ENCODE results near the gene ATP1B2. TPM values are rescaled to one million over a fixed set of nuclear protein-coding genes. Genes with fewer than 3 reads are reported as not detected.

The ATP1B2 gene
- total and polyA plus RNA-seq, 9 of the 15 experiments (the other 6 are each of a cell fraction or from before 2014, with no cell fraction given): 0.23 to 6.0 (median 0.99) TPM

DNA sequence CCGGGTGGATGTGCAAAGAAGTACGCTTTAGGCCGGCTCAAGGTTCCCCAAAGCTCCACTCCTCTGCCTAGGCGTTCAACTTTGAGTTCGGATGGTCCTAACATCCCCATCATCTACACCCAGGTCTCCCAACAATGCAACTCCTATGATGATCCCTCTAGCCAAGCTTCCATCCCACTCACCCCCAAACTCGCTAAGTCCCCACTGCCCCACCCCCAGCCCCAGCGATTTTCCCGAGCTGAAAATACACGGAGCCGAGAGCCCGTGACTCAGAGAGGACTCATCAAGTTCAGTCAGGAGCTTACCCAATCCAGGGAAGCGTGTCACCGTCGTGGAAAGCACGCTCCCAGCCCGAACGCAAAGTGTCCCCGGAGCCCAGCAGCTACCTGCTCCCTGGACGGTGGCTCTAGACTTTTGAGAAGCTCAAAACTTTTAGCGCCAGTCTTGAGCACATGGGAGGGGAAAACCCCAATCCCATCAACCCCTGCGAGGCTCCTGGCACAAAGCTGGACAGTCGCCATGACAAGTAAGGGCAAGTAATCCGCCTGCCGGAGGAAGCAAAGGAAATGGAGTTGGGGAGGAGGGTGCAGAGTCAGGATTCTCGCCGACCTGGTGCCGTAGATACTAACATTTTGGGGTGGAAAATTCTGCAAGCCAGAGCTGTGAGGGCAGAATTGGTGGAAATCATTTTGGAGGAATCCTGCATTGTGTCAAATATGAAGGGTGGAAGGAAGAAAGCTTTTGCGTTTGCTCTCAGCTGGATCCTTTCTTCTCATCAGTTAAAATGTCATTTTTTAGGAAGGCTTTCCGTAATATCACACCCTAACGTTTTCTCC, 36.6 kb downstream of the ATP1B2 start, which contains the start of gene TP53 (continued):
- TF ChIP-seq SMARCA4 (IDR thresholded peaks at IDR 0.05): no peak
- peak; percentile 40; the same call in 1 of the 2 replicates for TF ChIP-seq ZNF717 (CRISPR knock-in tag; IDR thresholded peaks at IDR 0.05)
- TF ChIP-seq ARID2 (IDR thresholded peaks at IDR 0.05): no peak
- no peak for TF ChIP-seq ETV6 (IDR thresholded peaks at IDR 0.05; ENCODE audit: borderline replicate concordance in 1 of 2, low read depth in 2 of 2, low read length in 1 of 2)
- TF ChIP-seq ETV6 (CRISPR knock-in tag; IDR thresholded peaks at IDR 0.05; ENCODE audit: borderline replicate concordance): no peak
- no peak for TF ChIP-seq THRAP3 (IDR thresholded peaks at IDR 0.05; ENCODE audit: borderline replicate concordance)
- TF ChIP-seq GATAD2A (IDR thresholded peaks at IDR 0.05): no peak
- no peak for TF ChIP-seq GABPB2 (CRISPR knock-in tag; conservative IDR thresholded peaks at IDR 0.05)
- no peak for TF ChIP-seq DNMT1 (IDR thresholded peaks at IDR 0.05)
- TF ChIP-seq BRD4 (IDR thresholded peaks at IDR 0.05): no peak
- TF ChIP-seq ZNF444 (CRISPR knock-in tag; IDR thresholded peaks at IDR 0.05): no peak
- no peak for TF ChIP-seq PHF20 (IDR thresholded peaks at IDR 0.05; ENCODE audit: partially characterized antibody)
- peak; percentile 40; the same call in 1 of the 2 replicates for TF ChIP-seq NR2C1 (IDR thresholded peaks at IDR 0.05)
- peak; percentile 81 for TF ChIP-seq NR2C1 (tag; IDR thresholded peaks at IDR 0.05)
- TF ChIP-seq, protein P1, sequence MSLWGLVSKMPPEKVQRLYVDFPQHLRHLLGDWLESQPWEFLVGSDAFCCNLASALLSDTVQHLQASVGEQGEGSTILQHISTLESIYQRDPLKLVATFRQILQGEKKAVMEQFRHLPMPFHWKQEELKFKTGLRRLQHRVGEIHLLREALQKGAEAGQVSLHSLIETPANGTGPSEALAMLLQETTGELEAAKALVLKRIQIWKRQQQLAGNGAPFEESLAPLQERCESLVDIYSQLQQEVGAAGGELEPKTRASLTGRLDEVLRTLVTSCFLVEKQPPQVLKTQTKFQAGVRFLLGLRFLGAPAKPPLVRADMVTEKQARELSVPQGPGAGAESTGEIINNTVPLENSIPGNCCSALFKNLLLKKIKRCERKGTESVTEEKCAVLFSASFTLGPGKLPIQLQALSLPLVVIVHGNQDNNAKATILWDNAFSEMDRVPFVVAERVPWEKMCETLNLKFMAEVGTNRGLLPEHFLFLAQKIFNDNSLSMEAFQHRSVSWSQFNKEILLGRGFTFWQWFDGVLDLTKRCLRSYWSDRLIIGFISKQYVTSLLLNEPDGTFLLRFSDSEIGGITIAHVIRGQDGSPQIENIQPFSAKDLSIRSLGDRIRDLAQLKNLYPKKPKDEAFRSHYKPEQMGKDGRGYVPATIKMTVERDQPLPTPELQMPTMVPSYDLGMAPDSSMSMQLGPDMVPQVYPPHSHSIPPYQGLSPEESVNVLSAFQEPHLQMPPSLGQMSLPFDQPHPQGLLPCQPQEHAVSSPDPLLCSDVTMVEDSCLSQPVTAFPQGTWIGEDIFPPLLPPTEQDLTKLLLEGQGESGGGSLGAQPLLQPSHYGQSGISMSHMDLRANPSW (CRISPR knock-in tag; IDR thresholded peaks at IDR 0.05): no peak
- TF ChIP-seq ZNF589 (CRISPR knock-in tag; IDR thresholded peaks at IDR 0.05; ENCODE audit: low read depth): no peak; the same call in 1 of the 2 replicates
- no peak for TF ChIP-seq ESRRA (IDR thresholded peaks at IDR 0.05; ENCODE audit: borderline replicate concordance, low read depth)
- TF ChIP-seq LARP7 (IDR thresholded peaks at IDR 0.05): no peak
- TF ChIP-seq HSF4 (CRISPR knock-in tag; IDR thresholded peaks at IDR 0.05; ENCODE audit: borderline replicate concordance): no peak
- TF ChIP-seq, protein P2, sequence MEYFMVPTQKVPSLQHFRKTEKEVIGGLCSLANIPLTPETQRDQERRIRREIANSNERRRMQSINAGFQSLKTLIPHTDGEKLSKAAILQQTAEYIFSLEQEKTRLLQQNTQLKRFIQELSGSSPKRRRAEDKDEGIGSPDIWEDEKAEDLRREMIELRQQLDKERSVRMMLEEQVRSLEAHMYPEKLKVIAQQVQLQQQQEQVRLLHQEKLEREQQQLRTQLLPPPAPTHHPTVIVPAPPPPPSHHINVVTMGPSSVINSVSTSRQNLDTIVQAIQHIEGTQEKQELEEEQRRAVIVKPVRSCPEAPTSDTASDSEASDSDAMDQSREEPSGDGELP (CRISPR knock-in tag; IDR thresholded peaks at IDR 0.05; ENCODE audit: borderline replicate concordance): peak; percentile 73; the same call in 1 of the 2 replicates
